ENCODE results near the gene LRIG2. TPM values are rescaled to one million over a fixed set of nuclear protein-coding genes. Genes with fewer than 3 reads are reported as not detected.

Gene LRIG2
- total and polyA plus RNA-seq, 2 donors (not counting 1 experiment from before 2014, with no cell fraction given), result 12.4 to 30.6 TPM

DNA sequence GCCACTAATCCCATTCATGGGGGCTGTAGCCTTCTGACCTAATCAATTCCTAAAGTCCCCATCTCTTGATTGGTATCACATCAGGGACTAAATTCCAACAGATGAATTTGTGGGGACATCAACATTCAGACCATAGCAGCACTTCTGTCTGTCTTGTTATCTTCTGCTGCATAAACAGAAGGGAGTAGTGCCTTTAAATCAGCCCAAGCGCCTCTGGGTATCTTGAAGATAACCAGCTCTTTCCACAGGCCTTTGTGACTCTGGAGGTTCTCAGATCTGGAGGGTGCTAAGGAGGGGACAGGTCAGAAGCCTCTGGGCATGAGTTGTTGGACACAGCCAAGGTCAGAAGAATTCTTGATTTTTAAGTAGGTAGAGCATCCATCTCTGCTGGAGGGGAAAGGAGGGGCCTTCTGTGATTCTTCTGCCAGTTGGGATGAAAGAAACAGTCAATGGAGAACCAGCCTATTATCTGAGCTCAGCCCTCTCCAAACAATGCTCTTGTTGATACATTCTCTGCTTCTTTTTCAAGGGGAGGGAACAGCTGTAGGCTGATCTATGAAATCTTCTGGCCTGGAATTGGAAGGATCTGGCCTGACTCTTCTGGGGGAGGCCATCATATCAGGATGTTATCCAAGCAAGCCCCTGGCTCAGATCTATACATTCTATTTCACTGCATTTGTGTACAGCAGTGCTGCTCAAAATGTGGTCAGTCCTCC lies 31.3 kb upstream of the LRIG2 start:
- intact Hi-C loops (cut with micrococcal nuclease), result loop anchor here (1.0 kb wide), 3 partner anchors 85 to 325 kb away; partner anchors contain the start of gene SLC16A1
- no peak for ATAC-seq (ENCODE audit: low read depth)
- H3K9ac ChIP-seq (ENCODE audit: low read length), result no peak overlapping the region
- H3K36me3 ChIP-seq (replicated peaks in 1 of 2; ENCODE audit: control extremely low read depth in 1 of 2, control insufficient read depth in 1 of 2, extremely low read depth in 1 of 2, insufficient read depth in 2 of 2, low read length in 1 of 2), result no peaks in the 10 kb centered on the region
- Mint-ChIP-seq H3K4me1 (peaks cover 11% of the 10 kb centered on the region), H3K27me3 (peaks cover 3% of the 10 kb centered on the region), H3K27ac (no peak overlapping the region), H3K4me3 (no peak overlapping the region), H3K9me3 (ENCODE audit: insufficient read depth) (no peaks in the 10 kb centered on the region)
- ChIA-PET CTCF (interaction anchor here (0.6 to 5.3 kb wide), 19 partner anchors 15 to 650 kb away, joined by 3 to 83 read pairs (median 5); partner anchors contain the start of genes LRIG2, PPM1J and SLC16A1), POLR2A (interaction anchor here (0.7 to 1.3 kb wide), 2 partner anchors 31 to 161 kb away, joined by 3 to 8 read pairs; partner anchors contain the start of gene LRIG2)
- H3K4me2 ChIP-seq (replicated peaks; ENCODE audit: low read depth, low read length, poor library complexity, severe bottlenecking), result no peak overlapping the region
- no peak overlapping the region for H2AFZ ChIP-seq (ENCODE audit: insufficient read depth, low read depth, low read length, poor library complexity, severe bottlenecking)
- H3K27ac ChIP-seq (ENCODE audit: low read length in 2 of 2), result no peak overlapping the region
- H3K4me3 ChIP-seq (ENCODE audit: control extremely low read depth in 1 of 5, extremely low read depth in 1 of 5, insufficient read depth in 1 of 5, low read depth in 2 of 5, low read length in 4 of 5), result no peak overlapping the region
- no peaks in the 10 kb centered on the region for H3K79me2 ChIP-seq (ENCODE audit: control insufficient read depth, insufficient read depth, low read length)
- WGBS (ENCODE audit: insufficient coverage), result 0% methylated on average over 1 of the region's 1 CpG
- H4K20me1 ChIP-seq (ENCODE audit: control insufficient read depth, insufficient read depth, low read length, poor library complexity, severe bottlenecking), result no peaks in the 10 kb centered on the region
- no peak for DNase-seq
- TF ChIP-seq, protein P1, sequence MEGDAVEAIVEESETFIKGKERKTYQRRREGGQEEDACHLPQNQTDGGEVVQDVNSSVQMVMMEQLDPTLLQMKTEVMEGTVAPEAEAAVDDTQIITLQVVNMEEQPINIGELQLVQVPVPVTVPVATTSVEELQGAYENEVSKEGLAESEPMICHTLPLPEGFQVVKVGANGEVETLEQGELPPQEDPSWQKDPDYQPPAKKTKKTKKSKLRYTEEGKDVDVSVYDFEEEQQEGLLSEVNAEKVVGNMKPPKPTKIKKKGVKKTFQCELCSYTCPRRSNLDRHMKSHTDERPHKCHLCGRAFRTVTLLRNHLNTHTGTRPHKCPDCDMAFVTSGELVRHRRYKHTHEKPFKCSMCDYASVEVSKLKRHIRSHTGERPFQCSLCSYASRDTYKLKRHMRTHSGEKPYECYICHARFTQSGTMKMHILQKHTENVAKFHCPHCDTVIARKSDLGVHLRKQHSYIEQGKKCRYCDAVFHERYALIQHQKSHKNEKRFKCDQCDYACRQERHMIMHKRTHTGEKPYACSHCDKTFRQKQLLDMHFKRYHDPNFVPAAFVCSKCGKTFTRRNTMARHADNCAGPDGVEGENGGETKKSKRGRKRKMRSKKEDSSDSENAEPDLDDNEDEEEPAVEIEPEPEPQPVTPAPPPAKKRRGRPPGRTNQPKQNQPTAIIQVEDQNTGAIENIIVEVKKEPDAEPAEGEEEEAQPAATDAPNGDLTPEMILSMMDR (IDR thresholded peaks at IDR 0.05), result no peak
- TF ChIP-seq EZH2 (IDR thresholded peaks at IDR 0.05; ENCODE audit: borderline replicate concordance, insufficient read depth, low read depth, low read length, poor library complexity, severe bottlenecking), result no peak
- peaks cover 0 to 3% (median 0%) of the 10 kb centered on the region in 4 experiments for H3K27me3 ChIP-seq (replicated peaks in 1 of 4; ENCODE audit: control extremely low read depth in 1 of 4, control insufficient read depth in 3 of 4, insufficient read depth in 4 of 4, low read length in 3 of 4)
- H3K4me1 ChIP-seq (ENCODE audit: control insufficient read depth in 2 of 2, insufficient read depth in 2 of 2, low read length in 2 of 2), result peaks cover 5 to 12% of the 10 kb centered on the region in 2 donors
- H3K9me3 ChIP-seq (ENCODE audit: control extremely low read depth in 1 of 3, control insufficient read depth in 2 of 3, insufficient read depth in 1 of 3, low read length in 2 of 3), result no peaks in the 10 kb centered on the region

All from B cell (primary cell).